ENCODE results near the gene AHRR.
"Not testable (repeated sequence)": the region's sequence is repeated elsewhere in the genome, so short reads cannot be mapped to it uniquely, and the experiment has no call there.

DNA sequence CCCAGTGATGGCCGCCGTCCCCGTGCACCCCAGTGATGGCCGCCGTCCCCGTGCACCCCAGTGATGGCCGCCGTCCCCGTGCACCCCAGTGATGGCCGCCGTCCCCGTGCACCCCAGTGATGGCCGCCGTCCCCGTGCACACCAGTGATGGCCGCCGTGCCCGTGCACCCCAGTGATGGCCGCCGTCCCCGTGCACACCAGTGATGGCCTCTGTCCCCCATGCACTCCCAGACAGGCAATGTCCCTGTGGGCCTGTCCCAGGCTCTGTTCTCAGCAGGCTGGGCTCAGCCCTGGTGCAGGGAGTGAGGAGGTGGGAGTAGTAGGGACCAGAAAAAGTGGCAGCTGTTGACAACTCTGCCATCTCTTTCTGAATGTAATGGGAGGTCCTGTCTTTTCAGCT, 11.7 kb upstream of the AHRR start:
- TF ChIP-seq, protein P1, sequence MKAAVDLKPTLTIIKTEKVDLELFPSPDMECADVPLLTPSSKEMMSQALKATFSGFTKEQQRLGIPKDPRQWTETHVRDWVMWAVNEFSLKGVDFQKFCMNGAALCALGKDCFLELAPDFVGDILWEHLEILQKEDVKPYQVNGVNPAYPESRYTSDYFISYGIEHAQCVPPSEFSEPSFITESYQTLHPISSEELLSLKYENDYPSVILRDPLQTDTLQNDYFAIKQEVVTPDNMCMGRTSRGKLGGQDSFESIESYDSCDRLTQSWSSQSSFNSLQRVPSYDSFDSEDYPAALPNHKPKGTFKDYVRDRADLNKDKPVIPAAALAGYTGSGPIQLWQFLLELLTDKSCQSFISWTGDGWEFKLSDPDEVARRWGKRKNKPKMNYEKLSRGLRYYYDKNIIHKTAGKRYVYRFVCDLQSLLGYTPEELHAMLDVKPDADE (IDR thresholded peaks at IDR 0.05), result not testable (repeated sequence)
- TF ChIP-seq JUNB (IDR thresholded peaks at IDR 0.05; ENCODE audit: unreplicated experiment); EZH2 (IDR thresholded peaks at IDR 0.05; ENCODE audit: low read depth, unreplicated experiment); STAT1 (IDR thresholded peaks at IDR 0.05; ENCODE audit: unreplicated experiment); POLR2AphosphoS5 (IDR thresholded peaks at IDR 0.05; ENCODE audit: low read depth); ZNF331 (CRISPR knock-in tag; IDR thresholded peaks at IDR 0.05; ENCODE audit: low read depth); EZH2phosphoT487 (IDR thresholded peaks at IDR 0.05; ENCODE audit: unreplicated experiment); CREB1 (CRISPR knock-in tag; IDR thresholded peaks at IDR 0.05; ENCODE audit: low read depth); ZNF114 (CRISPR knock-in tag; IDR thresholded peaks at IDR 0.05); NANOG (IDR thresholded peaks at IDR 0.05; ENCODE audit: borderline replicate concordance): not testable (repeated sequence)
- TF ChIP-seq, protein P2, sequence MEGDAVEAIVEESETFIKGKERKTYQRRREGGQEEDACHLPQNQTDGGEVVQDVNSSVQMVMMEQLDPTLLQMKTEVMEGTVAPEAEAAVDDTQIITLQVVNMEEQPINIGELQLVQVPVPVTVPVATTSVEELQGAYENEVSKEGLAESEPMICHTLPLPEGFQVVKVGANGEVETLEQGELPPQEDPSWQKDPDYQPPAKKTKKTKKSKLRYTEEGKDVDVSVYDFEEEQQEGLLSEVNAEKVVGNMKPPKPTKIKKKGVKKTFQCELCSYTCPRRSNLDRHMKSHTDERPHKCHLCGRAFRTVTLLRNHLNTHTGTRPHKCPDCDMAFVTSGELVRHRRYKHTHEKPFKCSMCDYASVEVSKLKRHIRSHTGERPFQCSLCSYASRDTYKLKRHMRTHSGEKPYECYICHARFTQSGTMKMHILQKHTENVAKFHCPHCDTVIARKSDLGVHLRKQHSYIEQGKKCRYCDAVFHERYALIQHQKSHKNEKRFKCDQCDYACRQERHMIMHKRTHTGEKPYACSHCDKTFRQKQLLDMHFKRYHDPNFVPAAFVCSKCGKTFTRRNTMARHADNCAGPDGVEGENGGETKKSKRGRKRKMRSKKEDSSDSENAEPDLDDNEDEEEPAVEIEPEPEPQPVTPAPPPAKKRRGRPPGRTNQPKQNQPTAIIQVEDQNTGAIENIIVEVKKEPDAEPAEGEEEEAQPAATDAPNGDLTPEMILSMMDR (conservative IDR thresholded peaks at IDR 0.05; ENCODE audit: low read depth in 2 of 2), result not testable (repeated sequence)
- TF ChIP-seq, protein P3, sequence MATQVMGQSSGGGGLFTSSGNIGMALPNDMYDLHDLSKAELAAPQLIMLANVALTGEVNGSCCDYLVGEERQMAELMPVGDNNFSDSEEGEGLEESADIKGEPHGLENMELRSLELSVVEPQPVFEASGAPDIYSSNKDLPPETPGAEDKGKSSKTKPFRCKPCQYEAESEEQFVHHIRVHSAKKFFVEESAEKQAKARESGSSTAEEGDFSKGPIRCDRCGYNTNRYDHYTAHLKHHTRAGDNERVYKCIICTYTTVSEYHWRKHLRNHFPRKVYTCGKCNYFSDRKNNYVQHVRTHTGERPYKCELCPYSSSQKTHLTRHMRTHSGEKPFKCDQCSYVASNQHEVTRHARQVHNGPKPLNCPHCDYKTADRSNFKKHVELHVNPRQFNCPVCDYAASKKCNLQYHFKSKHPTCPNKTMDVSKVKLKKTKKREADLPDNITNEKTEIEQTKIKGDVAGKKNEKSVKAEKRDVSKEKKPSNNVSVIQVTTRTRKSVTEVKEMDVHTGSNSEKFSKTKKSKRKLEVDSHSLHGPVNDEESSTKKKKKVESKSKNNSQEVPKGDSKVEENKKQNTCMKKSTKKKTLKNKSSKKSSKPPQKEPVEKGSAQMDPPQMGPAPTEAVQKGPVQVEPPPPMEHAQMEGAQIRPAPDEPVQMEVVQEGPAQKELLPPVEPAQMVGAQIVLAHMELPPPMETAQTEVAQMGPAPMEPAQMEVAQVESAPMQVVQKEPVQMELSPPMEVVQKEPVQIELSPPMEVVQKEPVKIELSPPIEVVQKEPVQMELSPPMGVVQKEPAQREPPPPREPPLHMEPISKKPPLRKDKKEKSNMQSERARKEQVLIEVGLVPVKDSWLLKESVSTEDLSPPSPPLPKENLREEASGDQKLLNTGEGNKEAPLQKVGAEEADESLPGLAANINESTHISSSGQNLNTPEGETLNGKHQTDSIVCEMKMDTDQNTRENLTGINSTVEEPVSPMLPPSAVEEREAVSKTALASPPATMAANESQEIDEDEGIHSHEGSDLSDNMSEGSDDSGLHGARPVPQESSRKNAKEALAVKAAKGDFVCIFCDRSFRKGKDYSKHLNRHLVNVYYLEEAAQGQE (IDR thresholded peaks at IDR 0.05; ENCODE audit: unreplicated experiment), result not testable (repeated sequence)
- TF ChIP-seq, protein P4, sequence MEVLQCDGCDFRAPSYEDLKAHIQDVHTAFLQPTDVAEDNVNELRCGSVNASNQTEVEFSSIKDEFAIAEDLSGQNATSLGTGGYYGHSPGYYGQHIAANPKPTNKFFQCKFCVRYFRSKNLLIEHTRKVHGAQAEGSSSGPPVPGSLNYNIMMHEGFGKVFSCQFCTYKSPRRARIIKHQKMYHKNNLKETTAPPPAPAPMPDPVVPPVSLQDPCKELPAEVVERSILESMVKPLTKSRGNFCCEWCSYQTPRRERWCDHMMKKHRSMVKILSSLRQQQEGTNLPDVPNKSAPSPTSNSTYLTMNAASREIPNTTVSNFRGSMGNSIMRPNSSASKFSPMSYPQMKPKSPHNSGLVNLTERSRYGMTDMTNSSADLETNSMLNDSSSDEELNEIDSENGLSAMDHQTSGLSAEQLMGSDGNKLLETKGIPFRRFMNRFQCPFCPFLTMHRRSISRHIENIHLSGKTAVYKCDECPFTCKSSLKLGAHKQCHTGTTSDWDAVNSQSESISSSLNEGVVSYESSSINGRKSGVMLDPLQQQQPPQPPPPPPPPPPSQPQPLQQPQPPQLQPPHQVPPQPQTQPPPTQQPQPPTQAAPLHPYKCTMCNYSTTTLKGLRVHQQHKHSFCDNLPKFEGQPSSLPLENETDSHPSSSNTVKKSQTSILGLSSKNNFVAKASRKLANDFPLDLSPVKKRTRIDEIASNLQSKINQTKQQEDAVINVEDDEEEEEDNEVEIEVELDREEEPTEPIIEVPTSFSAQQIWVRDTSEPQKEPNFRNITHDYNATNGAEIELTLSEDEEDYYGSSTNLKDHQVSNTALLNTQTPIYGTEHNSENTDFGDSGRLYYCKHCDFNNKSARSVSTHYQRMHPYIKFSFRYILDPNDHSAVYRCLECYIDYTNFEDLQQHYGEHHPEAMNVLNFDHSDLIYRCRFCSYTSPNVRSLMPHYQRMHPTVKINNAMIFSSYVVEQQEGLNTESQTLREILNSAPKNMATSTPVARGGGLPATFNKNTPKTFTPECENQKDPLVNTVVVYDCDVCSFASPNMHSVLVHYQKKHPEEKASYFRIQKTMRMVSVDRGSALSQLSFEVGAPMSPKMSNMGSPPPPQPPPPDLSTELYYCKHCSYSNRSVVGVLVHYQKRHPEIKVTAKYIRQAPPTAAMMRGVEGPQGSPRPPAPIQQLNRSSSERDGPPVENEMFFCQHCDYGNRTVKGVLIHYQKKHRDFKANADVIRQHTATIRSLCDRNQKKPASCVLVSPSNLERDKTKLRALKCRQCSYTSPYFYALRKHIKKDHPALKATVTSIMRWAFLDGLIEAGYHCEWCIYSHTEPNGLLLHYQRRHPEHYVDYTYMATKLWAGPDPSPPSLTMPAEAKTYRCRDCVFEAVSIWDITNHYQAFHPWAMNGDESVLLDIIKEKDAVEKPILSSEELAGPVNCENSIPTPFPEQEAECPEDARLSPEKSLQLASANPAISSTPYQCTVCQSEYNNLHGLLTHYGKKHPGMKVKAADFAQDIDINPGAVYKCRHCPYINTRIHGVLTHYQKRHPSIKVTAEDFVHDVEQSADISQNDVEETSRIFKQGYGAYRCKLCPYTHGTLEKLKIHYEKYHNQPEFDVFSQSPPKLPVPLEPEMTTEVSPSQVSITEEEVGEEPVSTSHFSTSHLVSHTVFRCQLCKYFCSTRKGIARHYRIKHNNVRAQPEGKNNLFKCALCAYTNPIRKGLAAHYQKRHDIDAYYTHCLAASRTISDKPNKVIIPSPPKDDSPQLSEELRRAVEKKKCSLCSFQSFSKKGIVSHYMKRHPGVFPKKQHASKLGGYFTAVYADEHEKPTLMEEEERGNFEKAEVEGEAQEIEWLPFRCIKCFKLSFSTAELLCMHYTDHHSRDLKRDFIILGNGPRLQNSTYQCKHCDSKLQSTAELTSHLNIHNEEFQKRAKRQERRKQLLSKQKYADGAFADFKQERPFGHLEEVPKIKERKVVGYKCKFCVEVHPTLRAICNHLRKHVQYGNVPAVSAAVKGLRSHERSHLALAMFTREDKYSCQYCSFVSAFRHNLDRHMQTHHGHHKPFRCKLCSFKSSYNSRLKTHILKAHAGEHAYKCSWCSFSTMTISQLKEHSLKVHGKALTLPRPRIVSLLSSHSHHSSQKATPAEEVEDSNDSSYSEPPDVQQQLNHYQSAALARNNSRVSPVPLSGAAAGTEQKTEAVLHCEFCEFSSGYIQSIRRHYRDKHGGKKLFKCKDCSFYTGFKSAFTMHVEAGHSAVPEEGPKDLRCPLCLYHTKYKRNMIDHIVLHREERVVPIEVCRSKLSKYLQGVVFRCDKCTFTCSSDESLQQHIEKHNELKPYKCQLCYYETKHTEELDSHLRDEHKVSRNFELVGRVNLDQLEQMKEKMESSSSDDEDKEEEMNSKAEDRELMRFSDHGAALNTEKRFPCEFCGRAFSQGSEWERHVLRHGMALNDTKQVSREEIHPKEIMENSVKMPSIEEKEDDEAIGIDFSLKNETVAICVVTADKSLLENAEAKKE (CRISPR knock-in tag; IDR thresholded peaks at IDR 0.05), result not testable (repeated sequence)
